Fibroblast of the aortic adventitia (primary cell): ENCODE measurements around the gene EML4. TPM values are rescaled to one million over a fixed set of nuclear protein-coding genes. Genes with fewer than 3 reads are reported as not detected.
A peak's percentile ranks its signal among the peaks of the same experiment; 100 is the strongest.

ENCODE experiments used
- DNase-seq: peaks from one replicate; pipeline ENCODE4 v3.0.0-alpha.2; 2010; ENCODE audit warnings: low read depth
- H3K4me3 ChIP-seq: 2 replicates; pipeline ENCODE4 v1.5.1; 2011; ENCODE audit warnings: low read depth, mild to moderate bottlenecking, control low read depth, low read length, moderate library complexity
- CTCF ChIP-seq: IDR thresholded peaks from 2 replicates; pipeline ENCODE4 v1.5.1; 2011; ENCODE audit warnings: mild to moderate bottlenecking, low read length, control low read depth, inconsistent platforms; ENCODE audit not compliant: insufficient read depth
- total RNA-seq: library from RNA; depleted of rRNA; stranded (reverse); fragments of >200 nt; gene quantifications from 2 replicates; pipeline ENCODE4 v1.2.3, GENCODE V29; 2012; ENCODE audit warnings: low replicate concordance

The EML4 gene
- total RNA-seq, 1 donor, result 50.9 TPM

GRCh38 chr2:42192010-42192373 lies 22.8 kb downstream of the EML4 start:
- TF ChIP-seq CTCF, result no peak
- no peak for DNase-seq
- H3K4me3 ChIP-seq, result no peak overlapping the region

- no peak overlapping the region for H3K4me3 ChIP-seq
- no peak for DNase-seq
- TF ChIP-seq CTCF, result no peak
Measured at GRCh38 chr2:42192652-42193566, 23.8 kb downstream of the EML4 start.

- no peak for TF ChIP-seq CTCF
- DNase-seq, result peak; percentile 26
- H3K4me3 ChIP-seq, result no peak overlapping the region
Measured at GRCh38 chr2:42193722-42194187, 24.6 kb downstream of the EML4 start.

GRCh38 chr2:42194428-42194827 lies 25.3 kb downstream of the EML4 start:
- DNase-seq, result no peak
- TF ChIP-seq CTCF, result no peak
- no peak overlapping the region for H3K4me3 ChIP-seq

GRCh38 chr2:42195559-42195958 lies 26.4 kb downstream of the EML4 start:
- no peak for TF ChIP-seq CTCF
- H3K4me3 ChIP-seq, result no peak overlapping the region
- peak; percentile 79 for DNase-seq

GRCh38 chr2:42196070-42196402 lies 26.9 kb downstream of the EML4 start:
- DNase-seq, result no peak
- H3K4me3 ChIP-seq, result no peak overlapping the region
- no peak for TF ChIP-seq CTCF
